ENCODE results near the gene IL17C.

DNA sequence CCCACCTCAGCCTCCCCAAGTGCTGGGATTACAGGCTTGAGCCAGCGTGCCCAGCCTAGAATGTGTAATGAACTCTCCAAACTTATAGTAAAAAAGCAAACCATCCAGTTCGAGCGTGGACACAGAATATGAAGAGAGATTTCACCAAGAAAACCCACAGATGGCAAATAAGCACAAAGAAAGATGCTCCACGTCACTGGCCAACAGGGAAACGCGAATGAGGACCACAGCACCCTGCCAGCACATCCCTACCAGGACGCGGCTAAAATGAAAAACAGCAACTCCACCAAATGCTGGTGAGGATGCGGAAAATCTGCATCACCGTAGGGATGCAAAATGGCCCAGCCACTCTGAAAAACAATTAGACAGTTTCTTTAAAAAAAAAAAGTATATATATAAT is 23.1 kb downstream of the IL17C start:
- TF ChIP-seq ASH2L (IDR thresholded peaks at IDR 0.05; ENCODE audit: low read length) (no peak), CBX5 (IDR thresholded peaks at IDR 0.05; ENCODE audit: low read depth, low read length) (no peak), SRF (IDR thresholded peaks at IDR 0.05; ENCODE audit: low read depth, low read length) (no peak), GABPA (IDR thresholded peaks at IDR 0.05; ENCODE audit: borderline replicate concordance, insufficient read depth, low read length) (no peak)
- TF ChIP-seq, protein P1, sequence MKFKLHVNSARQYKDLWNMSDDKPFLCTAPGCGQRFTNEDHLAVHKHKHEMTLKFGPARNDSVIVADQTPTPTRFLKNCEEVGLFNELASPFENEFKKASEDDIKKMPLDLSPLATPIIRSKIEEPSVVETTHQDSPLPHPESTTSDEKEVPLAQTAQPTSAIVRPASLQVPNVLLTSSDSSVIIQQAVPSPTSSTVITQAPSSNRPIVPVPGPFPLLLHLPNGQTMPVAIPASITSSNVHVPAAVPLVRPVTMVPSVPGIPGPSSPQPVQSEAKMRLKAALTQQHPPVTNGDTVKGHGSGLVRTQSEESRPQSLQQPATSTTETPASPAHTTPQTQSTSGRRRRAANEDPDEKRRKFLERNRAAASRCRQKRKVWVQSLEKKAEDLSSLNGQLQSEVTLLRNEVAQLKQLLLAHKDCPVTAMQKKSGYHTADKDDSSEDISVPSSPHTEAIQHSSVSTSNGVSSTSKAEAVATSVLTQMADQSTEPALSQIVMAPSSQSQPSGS (IDR thresholded peaks at IDR 0.05; ENCODE audit: low read length) = no peak

All from H1 (cell line).